ENCODE measurements around the gene ARMCX1. TPM values are rescaled to one million over a fixed set of nuclear protein-coding genes. Genes with fewer than 3 reads are reported as not detected.

ARMCX1 gene
- total and polyA plus RNA-seq, 10 of the 15 experiments (the other 5 are each of a cell fraction or from before 2014, with no cell fraction given) = 0.02 to 0.07 (median 0.05) TPM; not detected in 7

DNA sequence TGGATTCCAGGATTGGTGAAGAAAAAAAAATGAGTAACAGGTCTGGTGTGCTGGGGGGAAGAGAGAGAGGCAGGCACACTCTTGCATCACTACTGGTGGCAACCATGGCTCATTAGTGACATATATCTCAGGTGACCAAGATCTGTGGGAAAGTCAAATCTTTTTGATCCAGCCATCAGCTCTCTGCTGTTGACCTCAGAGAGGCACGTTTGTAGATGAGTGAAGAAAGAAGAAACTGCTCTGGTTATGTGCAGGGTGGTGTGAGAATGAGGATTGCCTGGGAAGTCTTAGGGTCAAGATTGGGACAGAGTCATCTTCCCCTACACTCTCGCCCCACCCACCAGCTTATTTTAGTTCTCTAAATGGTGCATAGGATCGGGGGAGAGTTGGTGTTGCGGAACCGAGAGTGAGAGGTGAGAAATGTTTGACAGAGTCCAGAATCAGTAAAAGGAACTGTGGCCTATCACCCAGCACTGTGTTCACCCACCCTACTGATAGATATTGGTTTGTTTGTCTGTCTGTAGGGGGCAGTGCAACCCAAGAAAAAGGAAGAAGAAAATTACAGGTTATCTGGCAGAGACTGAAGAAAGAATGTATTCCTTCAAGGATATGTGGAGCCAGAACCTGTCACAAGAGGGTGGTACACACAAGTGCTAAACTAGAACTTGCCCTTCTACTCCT is 45.5 kb downstream of the ARMCX1 start (continued):
- TF ChIP-seq, protein P1, sequence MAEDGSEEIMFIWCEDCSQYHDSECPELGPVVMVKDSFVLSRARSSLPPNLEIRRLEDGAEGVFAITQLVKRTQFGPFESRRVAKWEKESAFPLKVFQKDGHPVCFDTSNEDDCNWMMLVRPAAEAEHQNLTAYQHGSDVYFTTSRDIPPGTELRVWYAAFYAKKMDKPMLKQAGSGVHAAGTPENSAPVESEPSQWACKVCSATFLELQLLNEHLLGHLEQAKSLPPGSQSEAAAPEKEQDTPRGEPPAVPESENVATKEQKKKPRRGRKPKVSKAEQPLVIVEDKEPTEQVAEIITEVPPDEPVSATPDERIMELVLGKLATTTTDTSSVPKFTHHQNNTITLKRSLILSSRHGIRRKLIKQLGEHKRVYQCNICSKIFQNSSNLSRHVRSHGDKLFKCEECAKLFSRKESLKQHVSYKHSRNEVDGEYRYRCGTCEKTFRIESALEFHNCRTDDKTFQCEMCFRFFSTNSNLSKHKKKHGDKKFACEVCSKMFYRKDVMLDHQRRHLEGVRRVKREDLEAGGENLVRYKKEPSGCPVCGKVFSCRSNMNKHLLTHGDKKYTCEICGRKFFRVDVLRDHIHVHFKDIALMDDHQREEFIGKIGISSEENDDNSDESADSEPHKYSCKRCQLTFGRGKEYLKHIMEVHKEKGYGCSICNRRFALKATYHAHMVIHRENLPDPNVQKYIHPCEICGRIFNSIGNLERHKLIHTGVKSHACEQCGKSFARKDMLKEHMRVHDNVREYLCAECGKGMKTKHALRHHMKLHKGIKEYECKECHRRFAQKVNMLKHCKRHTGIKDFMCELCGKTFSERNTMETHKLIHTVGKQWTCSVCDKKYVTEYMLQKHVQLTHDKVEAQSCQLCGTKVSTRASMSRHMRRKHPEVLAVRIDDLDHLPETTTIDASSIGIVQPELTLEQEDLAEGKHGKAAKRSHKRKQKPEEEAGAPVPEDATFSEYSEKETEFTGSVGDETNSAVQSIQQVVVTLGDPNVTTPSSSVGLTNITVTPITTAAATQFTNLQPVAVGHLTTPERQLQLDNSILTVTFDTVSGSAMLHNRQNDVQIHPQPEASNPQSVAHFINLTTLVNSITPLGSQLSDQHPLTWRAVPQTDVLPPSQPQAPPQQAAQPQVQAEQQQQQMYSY (CRISPR knock-in tag; IDR thresholded peaks at IDR 0.05) = no peak
- TF ChIP-seq KDM1A (IDR thresholded peaks at IDR 0.05; ENCODE audit: borderline replicate concordance) (no peak), PKNOX1 (IDR thresholded peaks at IDR 0.05) (no peak), ZBED1 (IDR thresholded peaks at IDR 0.05; ENCODE audit: borderline replicate concordance) (no peak), SIX5 (IDR thresholded peaks at IDR 0.05; ENCODE audit: low read depth, low read length, severe bottlenecking) (no peak), ETV6 (conservative IDR thresholded peaks at IDR 0.05 in 1 of 2, IDR thresholded peaks at IDR 0.05 in 1 of 2; ENCODE audit: borderline replicate concordance in 1 of 2, low read depth in 1 of 2) (no peak), TCF7 (IDR thresholded peaks at IDR 0.05; ENCODE audit: borderline replicate concordance) (no peak), PAX8 (IDR thresholded peaks at IDR 0.05) (no peak), POLR2AphosphoS5 (IDR thresholded peaks at IDR 0.05; ENCODE audit: low read length) (no peak), CHD4 (IDR thresholded peaks at IDR 0.05) (no peak), SMAD5 (IDR thresholded peaks at IDR 0.05; ENCODE audit: low read depth) (no peak), JUND (IDR thresholded peaks at IDR 0.05; ENCODE audit: low read depth, low read length) (no peak), NRF1 (conservative IDR thresholded peaks at IDR 0.05; ENCODE audit: low read depth, low read length) (no peak), E2F8 (IDR thresholded peaks at IDR 0.05; ENCODE audit: low read depth, partially characterized antibody) (no peak), WRNIP1 (IDR thresholded peaks at IDR 0.05; ENCODE audit: borderline replicate concordance, low read depth, low read length) (no peak), KLF5 (IDR thresholded peaks at IDR 0.05; ENCODE audit: partially characterized antibody) (no peak), CEBPB (IDR thresholded peaks at IDR 0.05; ENCODE audit: borderline replicate concordance in 1 of 2, low read depth in 2 of 2, low read length in 2 of 2) (no peak; a peak in 1 of 4 replicates), MYC (IDR thresholded peaks at IDR 0.05; ENCODE audit: insufficient read depth, insufficient read length, insufficient replicate concordance, low read length, severe bottlenecking) (no peak)
- TF ChIP-seq, protein P2, sequence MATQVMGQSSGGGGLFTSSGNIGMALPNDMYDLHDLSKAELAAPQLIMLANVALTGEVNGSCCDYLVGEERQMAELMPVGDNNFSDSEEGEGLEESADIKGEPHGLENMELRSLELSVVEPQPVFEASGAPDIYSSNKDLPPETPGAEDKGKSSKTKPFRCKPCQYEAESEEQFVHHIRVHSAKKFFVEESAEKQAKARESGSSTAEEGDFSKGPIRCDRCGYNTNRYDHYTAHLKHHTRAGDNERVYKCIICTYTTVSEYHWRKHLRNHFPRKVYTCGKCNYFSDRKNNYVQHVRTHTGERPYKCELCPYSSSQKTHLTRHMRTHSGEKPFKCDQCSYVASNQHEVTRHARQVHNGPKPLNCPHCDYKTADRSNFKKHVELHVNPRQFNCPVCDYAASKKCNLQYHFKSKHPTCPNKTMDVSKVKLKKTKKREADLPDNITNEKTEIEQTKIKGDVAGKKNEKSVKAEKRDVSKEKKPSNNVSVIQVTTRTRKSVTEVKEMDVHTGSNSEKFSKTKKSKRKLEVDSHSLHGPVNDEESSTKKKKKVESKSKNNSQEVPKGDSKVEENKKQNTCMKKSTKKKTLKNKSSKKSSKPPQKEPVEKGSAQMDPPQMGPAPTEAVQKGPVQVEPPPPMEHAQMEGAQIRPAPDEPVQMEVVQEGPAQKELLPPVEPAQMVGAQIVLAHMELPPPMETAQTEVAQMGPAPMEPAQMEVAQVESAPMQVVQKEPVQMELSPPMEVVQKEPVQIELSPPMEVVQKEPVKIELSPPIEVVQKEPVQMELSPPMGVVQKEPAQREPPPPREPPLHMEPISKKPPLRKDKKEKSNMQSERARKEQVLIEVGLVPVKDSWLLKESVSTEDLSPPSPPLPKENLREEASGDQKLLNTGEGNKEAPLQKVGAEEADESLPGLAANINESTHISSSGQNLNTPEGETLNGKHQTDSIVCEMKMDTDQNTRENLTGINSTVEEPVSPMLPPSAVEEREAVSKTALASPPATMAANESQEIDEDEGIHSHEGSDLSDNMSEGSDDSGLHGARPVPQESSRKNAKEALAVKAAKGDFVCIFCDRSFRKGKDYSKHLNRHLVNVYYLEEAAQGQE (IDR thresholded peaks at IDR 0.05; ENCODE audit: low read depth, low read length) = no peak

All from GM12878 (cell line).